Effector CD4-positive, alpha-beta T cell (primary cell): ENCODE data around the gene C1orf21. TPM values are rescaled to one million over a fixed set of nuclear protein-coding genes. Genes with fewer than 3 reads are reported as not detected.
A peak's percentile ranks its signal among the peaks of the same experiment; 100 is the strongest.
"Not testable (repeated sequence)": the region's sequence is repeated elsewhere in the genome, so short reads cannot be mapped to it uniquely, and the experiment has no call there.

Experiments
- DNase-seq: peaks from one replicate; pipeline ENCODE4 v3.0.0-alpha.2; 2020
- total RNA-seq: gene quantifications from one replicate; lab custom pipeline; 2026; lab: John Stamatoyannopoulos, UW

The C1orf21 gene
- not detected for total RNA-seq

GRCh38 chr1:184386312-184387068 lies at the start of gene C1orf21:
Gene C1orf21 (plus strand): TSS chr1:184387029. CDS start chr1:184477510, 90,481 bp downstream.
- DNase-seq, result peak; percentile 23

GRCh38 chr1:184337865-184338264 lies 49.0 kb upstream of the C1orf21 start:
- DNase-seq, result not testable (repeated sequence)

GRCh38 chr1:184340984-184341383 lies 45.8 kb upstream of the C1orf21 start:
- no peak for DNase-seq

GRCh38 chr1:184350573-184350972 lies 36.3 kb upstream of the C1orf21 start:
- DNase-seq, result no peak

GRCh38 chr1:184351416-184351975 lies 35.3 kb upstream of the C1orf21 start:
- DNase-seq, result no peak

- no peak for DNase-seq
Measured at GRCh38 chr1:184352776-184353175, 34.1 kb upstream of the C1orf21 start.

- no peak for DNase-seq
Measured at GRCh38 chr1:184354719-184355118, 32.1 kb upstream of the C1orf21 start.

- DNase-seq, result no peak
Measured at GRCh38 chr1:184356891-184357290, 29.9 kb upstream of the C1orf21 start.

- DNase-seq, result no peak
Measured at GRCh38 chr1:184358256-184358655, 28.6 kb upstream of the C1orf21 start.

GRCh38 chr1:184359909-184360308 lies 26.9 kb upstream of the C1orf21 start:
- no peak for DNase-seq

GRCh38 chr1:184362876-184363275 lies 24.0 kb upstream of the C1orf21 start:
- no peak for DNase-seq

- DNase-seq, result no peak
Measured at GRCh38 chr1:184365699-184366098, 21.1 kb upstream of the C1orf21 start.

- no peak for DNase-seq
Measured at GRCh38 chr1:184366997-184367396, 19.8 kb upstream of the C1orf21 start.

GRCh38 chr1:184367427-184368038 lies 19.3 kb upstream of the C1orf21 start:
- no peak for DNase-seq

GRCh38 chr1:184368354-184368753 lies 18.5 kb upstream of the C1orf21 start:
- no peak for DNase-seq

GRCh38 chr1:184370850-184371249 lies 16.0 kb upstream of the C1orf21 start:
- DNase-seq, result no peak

- no peak for DNase-seq
Measured at GRCh38 chr1:184373155-184373554, 13.7 kb upstream of the C1orf21 start.

GRCh38 chr1:184376369-184376768 lies 10.5 kb upstream of the C1orf21 start:
- no peak for DNase-seq

GRCh38 chr1:184379111-184379752 lies 7.6 kb upstream of the C1orf21 start:
- no peak for DNase-seq

GRCh38 chr1:184380468-184380867 lies 6.4 kb upstream of the C1orf21 start:
- DNase-seq, result no peak

- no peak for DNase-seq
Measured at GRCh38 chr1:184383772-184384323, 3.0 kb upstream of the C1orf21 start.

- DNase-seq, result no peak
Measured at GRCh38 chr1:184385865-184386311, 941 bp upstream of the C1orf21 start.

- DNase-seq, result no peak
Measured at GRCh38 chr1:184387069-184387475, 243 bp downstream of the C1orf21 start.
